Inferior parietal cortex (tissue), 1 donor: ENCODE measurements around the gene NEMP2.

Experiments
- DNase-seq: peaks from one replicate; pipeline ENCODE4 v3.0.0-alpha.2; 2016; ENCODE audit errors: extremely low spot score

The NEMP2 gene

GRCh38 chr2:190457256-190457655 lies 77.3 kb downstream of the NEMP2 start:
- DNase-seq, result no peak

GRCh38 chr2:190456833-190457232 lies 77.7 kb downstream of the NEMP2 start:
- DNase-seq, result no peak

DNA sequence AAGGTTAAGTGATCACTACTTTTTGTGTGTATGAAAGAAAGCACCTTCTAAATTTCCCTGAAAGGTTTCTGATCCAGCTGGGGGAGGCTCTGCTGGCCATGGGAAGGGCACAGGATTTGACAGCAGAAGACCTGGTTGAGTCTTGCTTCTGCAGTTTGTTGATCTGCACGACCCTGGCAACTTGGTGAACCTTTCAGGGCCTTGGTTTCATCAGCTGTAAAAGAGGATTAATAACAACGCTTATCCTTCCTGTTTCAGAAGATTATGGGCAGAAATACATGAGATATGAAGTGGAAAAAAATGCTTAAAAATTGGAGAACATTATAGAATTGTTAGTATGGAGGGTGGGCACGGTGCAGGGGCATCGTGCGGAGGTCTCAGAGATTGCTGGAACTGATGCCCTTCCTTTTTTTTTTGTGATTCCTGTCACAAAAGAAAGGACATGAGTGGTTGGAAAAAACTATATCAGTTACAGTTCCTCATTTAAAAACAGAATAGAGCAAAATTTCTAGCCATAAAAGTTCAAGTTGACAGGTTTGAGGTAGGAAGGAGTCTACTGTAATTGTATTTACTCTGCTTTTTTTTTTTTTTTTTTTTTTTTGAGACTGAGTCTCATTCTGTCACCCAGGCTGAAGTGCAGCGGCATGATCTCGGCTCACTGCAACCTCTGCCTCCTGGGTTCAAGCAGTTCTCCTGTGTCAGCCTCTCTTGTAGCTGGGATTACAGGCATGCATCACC lies 79.0 kb downstream of the NEMP2 start:
- no peak for DNase-seq

DNA sequence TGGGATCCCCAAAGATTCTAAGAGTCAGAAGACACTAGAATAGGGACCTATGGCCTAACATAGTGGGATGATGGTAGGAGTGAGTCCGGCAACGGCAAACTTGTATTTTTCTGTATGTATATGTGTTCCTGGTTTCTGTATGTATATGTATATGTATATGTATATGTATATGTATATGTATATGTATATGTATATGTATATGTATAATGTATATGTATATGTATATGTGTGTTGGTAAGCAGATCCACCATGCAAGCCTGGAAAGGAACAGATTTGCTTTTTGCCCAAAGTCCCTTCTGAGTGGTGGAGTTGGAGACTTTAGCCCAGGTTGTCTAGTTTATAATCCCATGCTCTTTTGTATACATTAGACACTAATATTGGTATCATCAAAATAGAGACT lies 79.7 kb downstream of the NEMP2 start:
- DNase-seq, result no peak
